HEK293 (cell line): Measurements from ENCODE around the gene CNOT6L.

Source experiments
- KLF1 ChIP-seq: fragments of 450-650 bp; formaldehyde crosslinking; IDR thresholded peaks from 2 replicates; pipeline ENCODE4 v1.5.1; 2016; ENCODE audit warnings: missing biosample characterization, missing genetic modification characterization
- SALL2 ChIP-seq: fragments of 450-650 bp; formaldehyde crosslinking; IDR thresholded peaks from 2 replicates; pipeline ENCODE4 v1.5.0; 2017; ENCODE audit warnings: missing biosample characterization, mild to moderate bottlenecking, missing genetic modification characterization, borderline replicate concordance
- SCRT2 ChIP-seq: fragments of 450-650 bp; formaldehyde crosslinking; IDR thresholded peaks from 2 replicates; pipeline ENCODE4 v1.5.1; 2016; ENCODE audit warnings: missing biosample characterization, missing genetic modification characterization
- SP2 ChIP-seq: fragments of 450-650 bp; formaldehyde crosslinking; IDR thresholded peaks from 2 replicates; pipeline ENCODE4 v1.5.1; 2016; ENCODE audit warnings: missing biosample characterization, missing genetic modification characterization
- SP3 ChIP-seq: fragments of 450-650 bp; formaldehyde crosslinking; IDR thresholded peaks from 2 replicates; pipeline ENCODE4 v1.5.1; 2016; ENCODE audit warnings: missing biosample characterization, missing genetic modification characterization
- WT1 ChIP-seq: fragments of 450-650 bp; formaldehyde crosslinking; IDR thresholded peaks from 2 replicates; pipeline ENCODE4 v1.5.1; 2016; ENCODE audit warnings: missing biosample characterization, missing genetic modification characterization
- ZBTB1 ChIP-seq: fragments of 450-650 bp; formaldehyde crosslinking; IDR thresholded peaks from 2 replicates; pipeline ENCODE4 v1.5.1; 2016; ENCODE audit warnings: missing biosample characterization, missing genetic modification characterization
- ZNF138 ChIP-seq: fragments of 450-650 bp; formaldehyde crosslinking; IDR thresholded peaks from 2 replicates; pipeline ENCODE4 v1.5.1; 2016; ENCODE audit warnings: missing biosample characterization, missing genetic modification characterization, borderline replicate concordance
- ZNF184 ChIP-seq: fragments of 450-650 bp; IDR thresholded peaks from 2 replicates; pipeline ENCODE4 v1.5.1; 2018; ENCODE audit warnings: missing biosample characterization, mild to moderate bottlenecking, missing genetic modification characterization
- ZNF211 ChIP-seq: fragments of 450-650 bp; formaldehyde crosslinking; IDR thresholded peaks from 2 replicates; pipeline ENCODE4 v1.5.1; 2016; ENCODE audit warnings: low read depth, missing biosample characterization, missing genetic modification characterization
- ZNF239 ChIP-seq: fragments of 450-650 bp; formaldehyde crosslinking; IDR thresholded peaks from 2 replicates; pipeline ENCODE4 v1.5.1; 2016; ENCODE audit warnings: missing biosample characterization, missing genetic modification characterization
- ZNF311 ChIP-seq: fragments of 450-650 bp; formaldehyde crosslinking; IDR thresholded peaks from 2 replicates; pipeline ENCODE4 v1.5.1; 2017; ENCODE audit warnings: missing biosample characterization, missing genetic modification characterization, borderline replicate concordance
- ZNF335 ChIP-seq: fragments of 450-650 bp; formaldehyde crosslinking; conservative IDR thresholded peaks from 2 replicates; pipeline ENCODE4 v1.5.1; 2016; ENCODE audit warnings: missing biosample characterization, missing genetic modification characterization
- ZNF350 ChIP-seq: fragments of 450-650 bp; formaldehyde crosslinking; IDR thresholded peaks from 2 replicates; pipeline ENCODE4 v1.5.0; 2017; ENCODE audit warnings: missing biosample characterization, mild to moderate bottlenecking, missing genetic modification characterization
- ZNF433 ChIP-seq: fragments of 450-650 bp; formaldehyde crosslinking; IDR thresholded peaks from 2 replicates; pipeline ENCODE4 v1.5.1; 2016; ENCODE audit warnings: missing biosample characterization, missing genetic modification characterization, low read depth
- ZNF560 ChIP-seq: fragments of 450-650 bp; formaldehyde crosslinking; IDR thresholded peaks from 2 replicates; pipeline ENCODE4 v1.5.1; 2017; ENCODE audit warnings: missing biosample characterization, missing genetic modification characterization, borderline replicate concordance
- ZNF623 ChIP-seq: fragments of 450-650 bp; formaldehyde crosslinking; IDR thresholded peaks from 2 replicates; pipeline ENCODE4 v1.5.1; 2016; ENCODE audit warnings: missing biosample characterization, missing genetic modification characterization
- ZNF701 ChIP-seq: fragments of 450-650 bp; formaldehyde crosslinking; IDR thresholded peaks from 2 replicates; pipeline ENCODE4 v1.5.1; 2016; ENCODE audit warnings: missing biosample characterization, missing genetic modification characterization
- TF ChIP-seq, protein P1 (sequence below): fragments of 450-650 bp; formaldehyde crosslinking; optimal IDR thresholded peaks from 2 replicates; pipeline ENCODE3; 2016; ENCODE audit warnings: missing biosample characterization, mild to moderate bottlenecking, missing genetic modification characterization
- TF ChIP-seq, protein P2 (sequence below): fragments of 450-650 bp; formaldehyde crosslinking; IDR thresholded peaks from 2 replicates; pipeline ENCODE4 v1.5.1; 2016; ENCODE audit warnings: missing biosample characterization, missing genetic modification characterization, low read depth
- TF ChIP-seq, protein P3 (sequence below): fragments of 450-650 bp; IDR thresholded peaks from 2 replicates; pipeline ENCODE4 v1.5.1; 2018; ENCODE audit warnings: missing biosample characterization, missing genetic modification characterization
- TF ChIP-seq, protein P4 (sequence below): fragments of 450-650 bp; formaldehyde crosslinking; IDR thresholded peaks from 2 replicates; pipeline ENCODE4 v1.5.1; 2016; ENCODE audit warnings: missing biosample characterization, missing genetic modification characterization
- TF ChIP-seq, protein P5 (sequence below): fragments of 450-650 bp; formaldehyde crosslinking; IDR thresholded peaks from 2 replicates; pipeline ENCODE4 v1.5.1; 2016; ENCODE audit warnings: missing biosample characterization, missing genetic modification characterization
- TF ChIP-seq, protein P6 (sequence below): fragments of 450-650 bp; IDR thresholded peaks from 2 replicates; pipeline ENCODE4 v1.5.1; 2018; ENCODE audit warnings: missing biosample characterization, mild to moderate bottlenecking, missing genetic modification characterization
- TF ChIP-seq, protein P7 (sequence below): fragments of 450-650 bp; formaldehyde crosslinking; IDR thresholded peaks from 2 replicates; pipeline ENCODE4 v1.5.1; 2016; ENCODE audit warnings: missing biosample characterization, missing genetic modification characterization

CNOT6L gene

DNA sequence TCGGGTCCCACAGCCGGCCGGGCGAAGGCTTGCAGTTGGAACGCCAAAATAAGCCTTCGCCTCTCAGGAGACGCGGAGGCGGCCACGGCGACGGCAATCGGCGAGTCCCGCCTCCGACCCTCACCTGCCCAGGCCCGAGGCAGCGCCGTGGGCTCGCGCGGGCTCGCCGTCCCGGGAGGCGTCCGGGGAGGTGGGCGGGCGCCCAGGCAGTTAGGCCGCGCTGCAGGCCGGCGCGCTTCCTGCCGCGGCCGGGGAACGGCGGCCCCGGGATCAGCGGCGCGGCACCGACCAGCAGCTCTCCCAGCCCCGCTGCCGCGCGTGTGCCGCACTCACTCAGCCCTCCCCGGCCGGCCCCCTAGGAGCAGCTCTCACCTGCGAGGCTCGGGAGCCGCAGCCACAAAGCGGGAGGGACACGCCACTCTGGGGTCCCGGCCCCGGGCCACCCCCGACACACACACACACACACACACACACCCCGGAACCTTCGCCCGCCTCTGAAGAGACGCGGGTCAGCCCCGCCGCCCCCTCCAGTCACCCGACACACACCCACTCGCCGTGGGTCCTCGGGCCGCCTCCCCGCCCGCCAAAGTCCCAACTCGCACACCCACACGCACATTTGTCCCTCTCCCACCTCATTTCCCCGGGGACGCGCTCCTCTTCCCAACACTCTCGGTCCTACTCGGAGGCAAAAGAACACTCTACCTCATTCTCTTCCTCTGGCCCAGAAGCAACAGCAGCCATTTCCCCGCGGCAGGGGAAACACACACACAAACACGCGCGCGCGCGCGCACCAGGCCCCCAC is at the start of gene CNOT6L (continued):
- TF ChIP-seq, protein P1, sequence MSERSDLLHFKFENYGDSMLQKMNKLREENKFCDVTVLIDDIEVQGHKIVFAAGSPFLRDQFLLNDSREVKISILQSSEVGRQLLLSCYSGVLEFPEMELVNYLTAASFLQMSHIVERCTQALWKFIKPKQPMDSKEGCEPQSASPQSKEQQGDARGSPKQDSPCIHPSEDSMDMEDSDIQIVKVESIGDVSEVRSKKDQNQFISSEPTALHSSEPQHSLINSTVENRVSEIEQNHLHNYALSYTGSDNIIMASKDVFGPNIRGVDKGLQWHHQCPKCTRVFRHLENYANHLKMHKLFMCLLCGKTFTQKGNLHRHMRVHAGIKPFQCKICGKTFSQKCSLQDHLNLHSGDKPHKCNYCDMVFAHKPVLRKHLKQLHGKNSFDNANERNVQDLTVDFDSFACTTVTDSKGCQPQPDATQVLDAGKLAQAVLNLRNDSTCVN (tag by site-specific recombination), result peak; percentile 89
- no peak for TF ChIP-seq ZNF623 (tag by site-specific recombination)
- no peak for TF ChIP-seq ZNF560 (tag by site-specific recombination)
- TF ChIP-seq, protein P2, sequence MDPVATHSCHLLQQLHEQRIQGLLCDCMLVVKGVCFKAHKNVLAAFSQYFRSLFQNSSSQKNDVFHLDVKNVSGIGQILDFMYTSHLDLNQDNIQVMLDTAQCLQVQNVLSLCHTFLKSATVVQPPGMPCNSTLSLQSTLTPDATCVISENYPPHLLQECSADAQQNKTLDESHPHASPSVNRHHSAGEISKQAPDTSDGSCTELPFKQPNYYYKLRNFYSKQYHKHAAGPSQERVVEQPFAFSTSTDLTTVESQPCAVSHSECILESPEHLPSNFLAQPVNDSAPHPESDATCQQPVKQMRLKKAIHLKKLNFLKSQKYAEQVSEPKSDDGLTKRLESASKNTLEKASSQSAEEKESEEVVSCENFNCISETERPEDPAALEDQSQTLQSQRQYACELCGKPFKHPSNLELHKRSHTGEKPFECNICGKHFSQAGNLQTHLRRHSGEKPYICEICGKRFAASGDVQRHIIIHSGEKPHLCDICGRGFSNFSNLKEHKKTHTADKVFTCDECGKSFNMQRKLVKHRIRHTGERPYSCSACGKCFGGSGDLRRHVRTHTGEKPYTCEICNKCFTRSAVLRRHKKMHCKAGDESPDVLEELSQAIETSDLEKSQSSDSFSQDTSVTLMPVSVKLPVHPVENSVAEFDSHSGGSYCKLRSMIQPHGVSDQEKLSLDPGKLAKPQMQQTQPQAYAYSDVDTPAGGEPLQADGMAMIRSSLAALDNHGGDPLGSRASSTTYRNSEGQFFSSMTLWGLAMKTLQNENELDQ (tag by site-specific recombination), result no peak
- TF ChIP-seq, protein P3, sequence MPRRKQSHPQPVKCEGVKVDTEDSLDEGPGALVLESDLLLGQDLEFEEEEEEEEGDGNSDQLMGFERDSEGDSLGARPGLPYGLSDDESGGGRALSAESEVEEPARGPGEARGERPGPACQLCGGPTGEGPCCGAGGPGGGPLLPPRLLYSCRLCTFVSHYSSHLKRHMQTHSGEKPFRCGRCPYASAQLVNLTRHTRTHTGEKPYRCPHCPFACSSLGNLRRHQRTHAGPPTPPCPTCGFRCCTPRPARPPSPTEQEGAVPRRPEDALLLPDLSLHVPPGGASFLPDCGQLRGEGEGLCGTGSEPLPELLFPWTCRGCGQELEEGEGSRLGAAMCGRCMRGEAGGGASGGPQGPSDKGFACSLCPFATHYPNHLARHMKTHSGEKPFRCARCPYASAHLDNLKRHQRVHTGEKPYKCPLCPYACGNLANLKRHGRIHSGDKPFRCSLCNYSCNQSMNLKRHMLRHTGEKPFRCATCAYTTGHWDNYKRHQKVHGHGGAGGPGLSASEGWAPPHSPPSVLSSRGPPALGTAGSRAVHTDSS (tag by site-specific recombination), result no peak
- no peak for TF ChIP-seq ZNF184 (tag by site-specific recombination)
- no peak for TF ChIP-seq ZNF350
- TF ChIP-seq ZNF138 (tag by site-specific recombination), result no peak
- no peak for TF ChIP-seq ZNF239 (tag by site-specific recombination)
- TF ChIP-seq SALL2 (tag by site-specific recombination), result no peak
- no peak for TF ChIP-seq ZNF433 (tag by site-specific recombination)
- TF ChIP-seq, protein P4, sequence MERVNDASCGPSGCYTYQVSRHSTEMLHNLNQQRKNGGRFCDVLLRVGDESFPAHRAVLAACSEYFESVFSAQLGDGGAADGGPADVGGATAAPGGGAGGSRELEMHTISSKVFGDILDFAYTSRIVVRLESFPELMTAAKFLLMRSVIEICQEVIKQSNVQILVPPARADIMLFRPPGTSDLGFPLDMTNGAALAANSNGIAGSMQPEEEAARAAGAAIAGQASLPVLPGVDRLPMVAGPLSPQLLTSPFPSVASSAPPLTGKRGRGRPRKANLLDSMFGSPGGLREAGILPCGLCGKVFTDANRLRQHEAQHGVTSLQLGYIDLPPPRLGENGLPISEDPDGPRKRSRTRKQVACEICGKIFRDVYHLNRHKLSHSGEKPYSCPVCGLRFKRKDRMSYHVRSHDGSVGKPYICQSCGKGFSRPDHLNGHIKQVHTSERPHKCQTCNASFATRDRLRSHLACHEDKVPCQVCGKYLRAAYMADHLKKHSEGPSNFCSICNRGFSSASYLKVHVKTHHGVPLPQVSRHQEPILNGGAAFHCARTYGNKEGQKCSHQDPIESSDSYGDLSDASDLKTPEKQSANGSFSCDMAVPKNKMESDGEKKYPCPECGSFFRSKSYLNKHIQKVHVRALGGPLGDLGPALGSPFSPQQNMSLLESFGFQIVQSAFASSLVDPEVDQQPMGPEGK (tag by site-specific recombination), result peak; percentile 83
- no peak for TF ChIP-seq ZNF311 (tag by site-specific recombination)
- TF ChIP-seq ZNF335, result peak; percentile 86
- no peak for TF ChIP-seq ZNF701
- TF ChIP-seq, protein P5, sequence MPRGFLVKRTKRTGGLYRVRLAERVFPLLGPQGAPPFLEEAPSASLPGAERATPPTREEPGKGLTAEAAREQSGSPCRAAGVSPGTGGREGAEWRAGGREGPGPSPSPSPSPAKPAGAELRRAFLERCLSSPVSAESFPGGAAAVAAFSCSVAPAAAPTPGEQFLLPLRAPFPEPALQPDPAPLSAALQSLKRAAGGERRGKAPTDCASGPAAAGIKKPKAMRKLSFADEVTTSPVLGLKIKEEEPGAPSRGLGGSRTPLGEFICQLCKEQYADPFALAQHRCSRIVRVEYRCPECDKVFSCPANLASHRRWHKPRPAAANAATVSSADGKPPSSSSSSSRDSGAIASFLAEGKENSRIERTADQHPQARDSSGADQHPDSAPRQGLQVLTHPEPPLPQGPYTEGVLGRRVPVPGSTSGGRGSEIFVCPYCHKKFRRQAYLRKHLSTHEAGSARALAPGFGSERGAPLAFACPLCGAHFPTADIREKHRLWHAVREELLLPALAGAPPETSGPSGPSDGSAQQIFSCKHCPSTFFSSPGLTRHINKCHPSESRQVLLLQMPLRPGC (tag by site-specific recombination), result no peak; the same call in 1 of the 2 replicates
- peak; percentile 57 for TF ChIP-seq SP3 (tag by site-specific recombination)
- TF ChIP-seq, protein P6, sequence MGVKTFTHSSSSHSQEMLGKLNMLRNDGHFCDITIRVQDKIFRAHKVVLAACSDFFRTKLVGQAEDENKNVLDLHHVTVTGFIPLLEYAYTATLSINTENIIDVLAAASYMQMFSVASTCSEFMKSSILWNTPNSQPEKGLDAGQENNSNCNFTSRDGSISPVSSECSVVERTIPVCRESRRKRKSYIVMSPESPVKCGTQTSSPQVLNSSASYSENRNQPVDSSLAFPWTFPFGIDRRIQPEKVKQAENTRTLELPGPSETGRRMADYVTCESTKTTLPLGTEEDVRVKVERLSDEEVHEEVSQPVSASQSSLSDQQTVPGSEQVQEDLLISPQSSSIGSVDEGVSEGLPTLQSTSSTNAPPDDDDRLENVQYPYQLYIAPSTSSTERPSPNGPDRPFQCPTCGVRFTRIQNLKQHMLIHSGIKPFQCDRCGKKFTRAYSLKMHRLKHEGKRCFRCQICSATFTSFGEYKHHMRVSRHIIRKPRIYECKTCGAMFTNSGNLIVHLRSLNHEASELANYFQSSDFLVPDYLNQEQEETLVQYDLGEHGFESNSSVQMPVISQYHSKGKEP (tag by site-specific recombination), result no peak
- no peak for TF ChIP-seq ZNF211 (tag by site-specific recombination)
- TF ChIP-seq ZBTB1, result no peak
- TF ChIP-seq, protein P7, sequence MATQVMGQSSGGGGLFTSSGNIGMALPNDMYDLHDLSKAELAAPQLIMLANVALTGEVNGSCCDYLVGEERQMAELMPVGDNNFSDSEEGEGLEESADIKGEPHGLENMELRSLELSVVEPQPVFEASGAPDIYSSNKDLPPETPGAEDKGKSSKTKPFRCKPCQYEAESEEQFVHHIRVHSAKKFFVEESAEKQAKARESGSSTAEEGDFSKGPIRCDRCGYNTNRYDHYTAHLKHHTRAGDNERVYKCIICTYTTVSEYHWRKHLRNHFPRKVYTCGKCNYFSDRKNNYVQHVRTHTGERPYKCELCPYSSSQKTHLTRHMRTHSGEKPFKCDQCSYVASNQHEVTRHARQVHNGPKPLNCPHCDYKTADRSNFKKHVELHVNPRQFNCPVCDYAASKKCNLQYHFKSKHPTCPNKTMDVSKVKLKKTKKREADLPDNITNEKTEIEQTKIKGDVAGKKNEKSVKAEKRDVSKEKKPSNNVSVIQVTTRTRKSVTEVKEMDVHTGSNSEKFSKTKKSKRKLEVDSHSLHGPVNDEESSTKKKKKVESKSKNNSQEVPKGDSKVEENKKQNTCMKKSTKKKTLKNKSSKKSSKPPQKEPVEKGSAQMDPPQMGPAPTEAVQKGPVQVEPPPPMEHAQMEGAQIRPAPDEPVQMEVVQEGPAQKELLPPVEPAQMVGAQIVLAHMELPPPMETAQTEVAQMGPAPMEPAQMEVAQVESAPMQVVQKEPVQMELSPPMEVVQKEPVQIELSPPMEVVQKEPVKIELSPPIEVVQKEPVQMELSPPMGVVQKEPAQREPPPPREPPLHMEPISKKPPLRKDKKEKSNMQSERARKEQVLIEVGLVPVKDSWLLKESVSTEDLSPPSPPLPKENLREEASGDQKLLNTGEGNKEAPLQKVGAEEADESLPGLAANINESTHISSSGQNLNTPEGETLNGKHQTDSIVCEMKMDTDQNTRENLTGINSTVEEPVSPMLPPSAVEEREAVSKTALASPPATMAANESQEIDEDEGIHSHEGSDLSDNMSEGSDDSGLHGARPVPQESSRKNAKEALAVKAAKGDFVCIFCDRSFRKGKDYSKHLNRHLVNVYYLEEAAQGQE, result 0 out of 2 replicates have a peak, but pooled peaks have one; percentile 16
- TF ChIP-seq SCRT2 (tag by site-specific recombination), result no peak
- TF ChIP-seq KLF1 (tag by site-specific recombination), result no peak
- peak; percentile 63 for TF ChIP-seq SP2 (tag by site-specific recombination)
- no peak for TF ChIP-seq WT1 (tag by site-specific recombination)
